GM06990 (cell line): Measurements from ENCODE around the gene SHC3.

Experiments
- DNase-seq: peaks from one replicate; pipeline ENCODE4 v3.0.0-alpha.2; 2011; ENCODE audit not compliant: insufficient read length; ENCODE audit errors: extremely low read depth
- H3K27me3 ChIP-seq: replicated peaks from 2 replicates; pipeline ENCODE4 v1.6.0; 2011; ENCODE audit warnings: low read length; ENCODE audit not compliant: control insufficient read depth, insufficient read depth
- H3K36me3 ChIP-seq: 2 replicates; pipeline ENCODE4 v1.5.1; 2011; ENCODE audit warnings: low read length; ENCODE audit not compliant: control insufficient read depth, insufficient read depth
- H3K4me3 ChIP-seq: replicated peaks from 2 replicates; pipeline ENCODE4 v1.5.1; 2011; ENCODE audit warnings: low read depth, mild to moderate bottlenecking, control low read depth, low read length
- CTCF ChIP-seq: IDR thresholded peaks from 2 replicates; pipeline ENCODE4 v1.5.1; 2011; ENCODE audit warnings: low read length, control low read depth, mild to moderate bottlenecking, inconsistent platforms; ENCODE audit not compliant: insufficient read depth, poor library complexity, severe bottlenecking

The SHC3 gene

GRCh38 chr9:88993871-88994460, 184.7 kb downstream of the SHC3 start:
- DNase-seq, result no peak
- no peaks in the 10 kb centered on the region for H3K36me3 ChIP-seq
- H3K4me3 ChIP-seq, result no peak overlapping the region
- no peaks in the 10 kb centered on the region; the same call in 1 of the 2 replicates for H3K27me3 ChIP-seq
- TF ChIP-seq CTCF, result no peak

GRCh38 chr9:88993327-88993726, 185.3 kb downstream of the SHC3 start:
- H3K36me3 ChIP-seq, result no peaks in the 10 kb centered on the region
- no peaks in the 10 kb centered on the region; the same call in 1 of the 2 replicates for H3K27me3 ChIP-seq
- DNase-seq, result no peak
- TF ChIP-seq CTCF, result no peak
- H3K4me3 ChIP-seq, result no peak overlapping the region

- H3K27me3 ChIP-seq, result no peaks in the 10 kb centered on the region; the same call in 1 of the 2 replicates
- no peak for TF ChIP-seq CTCF
- no peak overlapping the region for H3K4me3 ChIP-seq
- no peak for DNase-seq
- H3K36me3 ChIP-seq, result no peaks in the 10 kb centered on the region
Measured at GRCh38 chr9:88992556-88992955, 186.1 kb downstream of the SHC3 start.

GRCh38 chr9:88991066-88992034, 187.3 kb downstream of the SHC3 start, which contains the start of gene S1PR3:
TSS of gene S1PR3 (plus strand) at chr9:88991468. CDS start at chr9:89001201, 9,733 bp downstream.
- H3K27me3 ChIP-seq, result no peaks in the 10 kb centered on the region; the same call in 1 of the 2 replicates
- H3K4me3 ChIP-seq, result no peak within 1 kb of the TSS
- H3K36me3 ChIP-seq, result no peaks in the 10 kb centered on the region
- TF ChIP-seq CTCF, result no peak
- DNase-seq, result no peak

GRCh38 chr9:88990729-88991065, 187.9 kb downstream of the SHC3 start:
- DNase-seq, result no peak
- no peaks in the 10 kb centered on the region; the same call in 1 of the 2 replicates for H3K27me3 ChIP-seq
- no peak for TF ChIP-seq CTCF
- no peak overlapping the region for H3K4me3 ChIP-seq
- H3K36me3 ChIP-seq, result no peaks in the 10 kb centered on the region
